ENCODE data around the gene COL6A3. TPM values are rescaled to one million over a fixed set of nuclear protein-coding genes. Genes with fewer than 3 reads are reported as not detected.

COL6A3 gene
- total RNA-seq, 1 experiment from 2014 or later = 0.81 TPM

GRCh38 chr2:237418300-237418699, 4.3 kb upstream of the COL6A3 start:
- Histone ChIP-seq H2AK5ac (ENCODE audit: insufficient read length, low read length) (no peak overlapping the region), H3K56ac (ENCODE audit: insufficient read length, low read depth, low read length) (no peak overlapping the region), H2BK20ac (ENCODE audit: low read depth, low read length, poor library complexity, severe bottlenecking) (no peak overlapping the region), H4K8ac (replicated peaks; ENCODE audit: insufficient read length, low read depth, low read length) (no peak overlapping the region), H4K20me1 (ENCODE audit: control insufficient read depth, insufficient read depth, insufficient read length) (no peaks in the 10 kb centered on the region), H3K4ac (ENCODE audit: low read depth, low read length) (no peak overlapping the region), H2BK15ac (ENCODE audit: low read depth, low read length) (no peak overlapping the region), H2BK5ac (ENCODE audit: insufficient read length, low read length) (no peak overlapping the region), H3K23ac (ENCODE audit: insufficient read length, low read depth, low read length) (no peak overlapping the region), H4K5ac (ENCODE audit: insufficient read length, low read depth, low read length) (no peak overlapping the region), H2BK120ac (ENCODE audit: low read depth, low read length, poor library complexity, severe bottlenecking) (no peak overlapping the region), H2AFZ (ENCODE audit: low read length) (no peak overlapping the region), H3K14ac (ENCODE audit: insufficient read depth, low read length) (no peak overlapping the region), H3K27me3 (ENCODE audit: insufficient read depth, low read length) (no peaks in the 10 kb centered on the region), H3K18ac (ENCODE audit: insufficient read length, low read depth, low read length) (no peak overlapping the region), H3K23me2 (ENCODE audit: insufficient read length, low read depth, low read length, poor library complexity, severe bottlenecking) (no peaks in the 10 kb centered on the region), H3K79me1 (ENCODE audit: insufficient read depth, low read depth, low read length, poor library complexity, severe bottlenecking) (no peaks in the 10 kb centered on the region), H3K9ac (ENCODE audit: extremely low read depth, insufficient read length, low read length) (no peak overlapping the region), H3K4me1 (ENCODE audit: insufficient read depth, low read length) (no peaks in the 10 kb centered on the region), H3K4me2 (ENCODE audit: insufficient read depth, insufficient read length, low read length) (no peak overlapping the region), H2BK12ac (ENCODE audit: insufficient read length, low read depth, low read length) (no peak overlapping the region), H3T11ph (ENCODE audit: low read length) (no peak overlapping the region), H3K79me2 (ENCODE audit: insufficient read depth, low read length) (no peaks in the 10 kb centered on the region), H4K91ac (ENCODE audit: insufficient read length, low read depth, low read length) (no peak overlapping the region), H3K27ac (ENCODE audit: insufficient read length, low read depth, low read length) (no peak overlapping the region), H3K9me3 (ENCODE audit: control insufficient read depth, low read depth, low read length) (no peaks in the 10 kb centered on the region)
- Mint-ChIP-seq H3K27me3 (ENCODE audit: low read depth) (peaks cover 63% of the 10 kb centered on the region), H3K4me1 (peaks cover 15 to 16% of the 10 kb centered on the region in 2 experiments), H3K36me3 (ENCODE audit: insufficient read depth in 1 of 3, low read depth in 3 of 3) (no peaks in the 10 kb centered on the region; a peak in 1 of 7 replicates), H3K4me3 (no peak overlapping the region), H3K9me3 (no peaks in the 10 kb centered on the region; a peak in 1 of 5 replicates), H3K27ac (no peak overlapping the region)
- no peak for TF ChIP-seq CTCF (conservative IDR thresholded peaks at IDR 0.05)
- no CpG with 5 or more reads among the region's 3 CpGs for WGBS (ENCODE audit: extremely low coverage, insufficient read length, low lambda C conversion rate)
- no peak for DNase-seq

Data from H9 (cell line).